ENCODE results near the gene IL17B.

IL17B gene

DNA sequence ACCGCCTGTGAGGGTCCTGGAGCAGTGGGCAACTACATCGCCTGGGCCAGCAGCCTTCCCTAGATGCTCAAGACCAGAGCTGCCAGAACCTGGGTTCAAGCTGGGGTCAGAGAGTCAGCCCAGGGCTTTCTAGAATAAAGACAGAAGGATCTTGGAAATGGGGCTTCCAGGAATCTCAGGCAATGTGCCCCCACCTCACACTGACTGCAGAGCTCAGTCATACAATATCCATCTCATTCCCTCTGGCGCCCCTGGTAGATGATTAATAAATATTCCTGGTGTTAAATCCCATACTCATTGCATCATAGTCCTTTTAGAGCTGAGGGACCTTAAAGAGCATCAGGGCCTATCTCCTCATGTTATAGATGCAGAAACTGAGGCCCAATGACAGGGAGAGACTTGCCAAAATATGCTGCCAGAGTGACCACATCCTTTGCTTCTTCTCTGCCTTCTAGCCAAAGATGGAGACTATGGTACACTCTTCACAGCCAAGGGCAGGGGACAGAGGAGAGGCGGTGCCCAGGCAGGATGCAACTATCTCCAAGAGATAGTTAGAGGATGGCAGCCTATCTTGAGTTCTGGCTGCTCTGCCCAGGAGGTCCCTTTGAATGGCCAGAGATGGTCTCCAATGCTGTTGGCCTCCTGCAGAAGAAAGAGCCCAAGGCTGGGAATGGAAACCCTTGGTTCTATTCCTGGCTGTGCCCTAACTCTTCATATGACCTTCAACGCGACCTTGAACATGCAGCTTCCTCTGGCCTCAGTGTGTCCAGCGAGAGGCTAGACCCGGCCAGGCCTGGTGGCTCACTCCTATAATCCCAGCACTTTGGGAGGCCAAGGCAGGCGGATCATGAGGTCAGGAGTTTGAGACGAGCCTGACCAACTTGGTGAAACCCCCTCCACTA, 36.2 kb upstream of the IL17B start:
- H3K9ac ChIP-seq (ENCODE audit: low read depth in 1 of 2, low read length in 2 of 2), result peak overlapping the region in 1 of 2 donors; percentile 12
- no peaks in the 10 kb centered on the region for H3K27me3 ChIP-seq (ENCODE audit: control insufficient read depth in 2 of 2, insufficient read depth in 2 of 2, low read length in 2 of 2)
- no peaks in the 10 kb centered on the region for H3K9me3 ChIP-seq (ENCODE audit: control insufficient read depth in 2 of 2, low read length in 2 of 2)
- peak overlapping the region; percentile 74 to 77 for H3K27ac ChIP-seq (ENCODE audit: low read depth in 2 of 2, low read length in 2 of 2)
- H3K36me3 ChIP-seq (ENCODE audit: control insufficient read depth in 2 of 2, insufficient read depth in 2 of 2, low read length in 2 of 2), result peaks cover 0 to 3% of the 10 kb centered on the region in 2 donors
- peaks cover 5 to 14% of the 10 kb centered on the region in 2 donors for H3K4me1 ChIP-seq (ENCODE audit: control insufficient read depth in 2 of 2, insufficient read depth in 2 of 2, low read length in 2 of 2)
- H3K4me3 ChIP-seq (ENCODE audit: low read length in 2 of 2), result peak overlapping the region in 1 of 2 donors; percentile 5

- no peaks in the 10 kb centered on the region for H3K9me3 ChIP-seq (ENCODE audit: control insufficient read depth in 2 of 2, low read length in 2 of 2)
- peak overlapping the region; percentile 74 to 77 for H3K27ac ChIP-seq (ENCODE audit: low read depth in 2 of 2, low read length in 2 of 2)
- peaks cover 5 to 8% of the 10 kb centered on the region in 2 donors for H3K4me1 ChIP-seq (ENCODE audit: control insufficient read depth in 2 of 2, insufficient read depth in 2 of 2, low read length in 2 of 2)
- peak overlapping the region in 1 of 2 donors; percentile 14 for H3K9ac ChIP-seq (ENCODE audit: low read depth in 1 of 2, low read length in 2 of 2)
- peaks cover 0 to under 1% of the 10 kb centered on the region in 2 donors for H3K36me3 ChIP-seq (ENCODE audit: control insufficient read depth in 2 of 2, insufficient read depth in 2 of 2, low read length in 2 of 2)
- peak overlapping the region in 1 of 2 donors; percentile 2 for H3K4me3 ChIP-seq (ENCODE audit: low read length in 2 of 2)
- H3K27me3 ChIP-seq (ENCODE audit: control insufficient read depth in 2 of 2, insufficient read depth in 2 of 2, low read length in 2 of 2), result no peaks in the 10 kb centered on the region
Measured at GRCh38 chr5:149414405-149415065, 35.4 kb upstream of the IL17B start.

GRCh38 chr5:149413477-149414210, 34.6 kb upstream of the IL17B start:
- no peaks in the 10 kb centered on the region for H3K36me3 ChIP-seq (ENCODE audit: control insufficient read depth in 2 of 2, insufficient read depth in 2 of 2, low read length in 2 of 2)
- H3K27ac ChIP-seq (ENCODE audit: low read depth in 2 of 2, low read length in 2 of 2), result peak overlapping the region; percentile 74 to 85
- H3K9ac ChIP-seq (ENCODE audit: low read depth in 1 of 2, low read length in 2 of 2), result peak overlapping the region in 1 of 2 donors; percentile 24
- H3K27me3 ChIP-seq (ENCODE audit: control insufficient read depth in 2 of 2, insufficient read depth in 2 of 2, low read length in 2 of 2), result no peaks in the 10 kb centered on the region
- no peaks in the 10 kb centered on the region for H3K9me3 ChIP-seq (ENCODE audit: control insufficient read depth in 2 of 2, low read length in 2 of 2)
- H3K4me3 ChIP-seq (ENCODE audit: low read length in 2 of 2), result peak overlapping the region; percentile 34 to 52
- H3K4me1 ChIP-seq (ENCODE audit: control insufficient read depth in 2 of 2, insufficient read depth in 2 of 2, low read length in 2 of 2), result peaks cover 5 to 8% of the 10 kb centered on the region in 2 donors

GRCh38 chr5:149412783-149413476, 33.8 kb upstream of the IL17B start:
- H3K36me3 ChIP-seq (ENCODE audit: control insufficient read depth in 2 of 2, insufficient read depth in 2 of 2, low read length in 2 of 2), result no peaks in the 10 kb centered on the region
- H3K4me1 ChIP-seq (ENCODE audit: control insufficient read depth in 2 of 2, insufficient read depth in 2 of 2, low read length in 2 of 2), result peaks cover 3 to 8% of the 10 kb centered on the region in 2 donors
- H3K9me3 ChIP-seq (ENCODE audit: control insufficient read depth in 2 of 2, low read length in 2 of 2), result no peaks in the 10 kb centered on the region
- H3K9ac ChIP-seq (ENCODE audit: low read depth in 1 of 2, low read length in 2 of 2), result peak overlapping the region; percentile 32 to 53
- peak overlapping the region; percentile 34 to 63 for H3K4me3 ChIP-seq (ENCODE audit: low read length in 2 of 2)
- H3K27me3 ChIP-seq (ENCODE audit: control insufficient read depth in 2 of 2, insufficient read depth in 2 of 2, low read length in 2 of 2), result no peaks in the 10 kb centered on the region
- peak overlapping the region; percentile 74 to 85 for H3K27ac ChIP-seq (ENCODE audit: low read depth in 2 of 2, low read length in 2 of 2)

- Histone ChIP-seq H3K36me3 (ENCODE audit: control insufficient read depth in 2 of 2, insufficient read depth in 2 of 2, low read length in 2 of 2) (no peaks in the 10 kb centered on the region), H3K4me3 (ENCODE audit: low read length in 2 of 2) (peak overlapping the region in 1 of 2 donors; percentile 63), H3K9me3 (ENCODE audit: control insufficient read depth in 2 of 2, low read length in 2 of 2) (no peaks in the 10 kb centered on the region), H3K27me3 (ENCODE audit: control insufficient read depth in 2 of 2, insufficient read depth in 2 of 2, low read length in 2 of 2) (no peaks in the 10 kb centered on the region), H3K4me1 (ENCODE audit: control insufficient read depth in 2 of 2, insufficient read depth in 2 of 2, low read length in 2 of 2) (peaks cover 0 to 8% of the 10 kb centered on the region in 2 donors), H3K27ac (ENCODE audit: low read depth in 2 of 2, low read length in 2 of 2) (peak overlapping the region; percentile 74 to 85), H3K9ac (ENCODE audit: low read depth in 1 of 2, low read length in 2 of 2) (peak overlapping the region; percentile 32 to 53)
Measured at GRCh38 chr5:149411738-149412519, 32.8 kb upstream of the IL17B start.

DNA sequence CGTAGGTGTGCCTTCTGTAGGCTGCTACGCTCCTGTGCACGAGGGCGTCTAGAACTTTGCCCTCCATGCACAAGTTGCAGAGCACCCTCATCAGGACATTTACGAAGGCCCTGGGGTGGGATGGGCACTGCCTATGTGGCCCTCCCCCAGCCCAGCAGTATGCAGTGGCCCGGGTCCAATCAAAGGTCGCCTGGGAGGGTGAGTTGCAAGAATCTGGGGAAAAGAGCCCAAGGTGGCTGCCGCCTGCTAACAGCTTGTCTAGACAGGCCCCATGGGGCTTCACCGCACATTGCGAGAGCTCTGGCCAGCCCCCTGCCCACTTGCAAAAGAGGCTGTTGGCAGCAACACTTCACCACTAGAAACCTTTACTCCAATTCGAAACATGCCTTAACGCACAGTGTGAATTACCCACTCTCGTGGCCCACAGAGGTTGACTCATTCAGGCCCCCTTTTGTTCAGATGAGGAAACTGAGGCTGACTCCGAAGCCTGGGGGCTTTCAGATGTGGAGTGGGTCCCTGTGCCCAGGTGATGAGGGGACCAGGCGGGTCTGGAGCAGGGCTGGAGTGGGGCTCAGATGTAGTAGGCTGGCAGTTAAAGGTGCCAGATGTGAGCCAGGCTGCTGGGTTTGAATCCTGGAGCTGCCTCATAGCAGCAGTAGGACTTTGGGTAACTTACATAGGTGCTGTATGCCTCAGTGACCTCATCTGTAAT, 31.8 kb upstream of the IL17B start:
- no peaks in the 10 kb centered on the region for H3K27me3 ChIP-seq (ENCODE audit: control insufficient read depth in 2 of 2, insufficient read depth in 2 of 2, low read length in 2 of 2)
- H3K36me3 ChIP-seq (ENCODE audit: control insufficient read depth in 2 of 2, insufficient read depth in 2 of 2, low read length in 2 of 2), result no peaks in the 10 kb centered on the region
- peak overlapping the region; percentile 83 to 85 for H3K27ac ChIP-seq (ENCODE audit: low read depth in 2 of 2, low read length in 2 of 2)
- H3K9me3 ChIP-seq (ENCODE audit: control insufficient read depth in 2 of 2, low read length in 2 of 2), result no peaks in the 10 kb centered on the region
- H3K4me3 ChIP-seq (ENCODE audit: low read length in 2 of 2), result peak overlapping the region; percentile 43 to 63
- H3K4me1 ChIP-seq (ENCODE audit: control insufficient read depth in 2 of 2, insufficient read depth in 2 of 2, low read length in 2 of 2), result peaks cover 0 to 8% of the 10 kb centered on the region in 2 donors
- peak overlapping the region; percentile 36 to 76 for H3K9ac ChIP-seq (ENCODE audit: low read depth in 1 of 2, low read length in 2 of 2)

- H3K27me3 ChIP-seq (ENCODE audit: control insufficient read depth in 2 of 2, insufficient read depth in 2 of 2, low read length in 2 of 2), result no peaks in the 10 kb centered on the region
- peak overlapping the region; percentile 43 to 76 for H3K9ac ChIP-seq (ENCODE audit: low read depth in 1 of 2, low read length in 2 of 2)
- peaks cover under 1 to 6% of the 10 kb centered on the region in 2 donors for H3K4me1 ChIP-seq (ENCODE audit: control insufficient read depth in 2 of 2, insufficient read depth in 2 of 2, low read length in 2 of 2)
- H3K27ac ChIP-seq (ENCODE audit: low read depth in 2 of 2, low read length in 2 of 2), result peak overlapping the region; percentile 83 to 85
- H3K4me3 ChIP-seq (ENCODE audit: low read length in 2 of 2), result peak overlapping the region; percentile 43 to 63
- H3K9me3 ChIP-seq (ENCODE audit: control insufficient read depth in 2 of 2, low read length in 2 of 2), result no peaks in the 10 kb centered on the region
- H3K36me3 ChIP-seq (ENCODE audit: control insufficient read depth in 2 of 2, insufficient read depth in 2 of 2, low read length in 2 of 2), result no peaks in the 10 kb centered on the region
Measured at GRCh38 chr5:149410071-149410470, 31.0 kb upstream of the IL17B start.

GRCh38 chr5:149409268-149409948, 30.3 kb upstream of the IL17B start:
- no peaks in the 10 kb centered on the region for H3K36me3 ChIP-seq (ENCODE audit: control insufficient read depth in 2 of 2, insufficient read depth in 2 of 2, low read length in 2 of 2)
- H3K9ac ChIP-seq (ENCODE audit: low read depth in 1 of 2, low read length in 2 of 2), result peak overlapping the region; percentile 43 to 76
- H3K27me3 ChIP-seq (ENCODE audit: control insufficient read depth in 2 of 2, insufficient read depth in 2 of 2, low read length in 2 of 2), result no peaks in the 10 kb centered on the region
- H3K4me3 ChIP-seq (ENCODE audit: low read length in 2 of 2), result peak overlapping the region; percentile 32 to 63
- peak overlapping the region; percentile 83 to 85 for H3K27ac ChIP-seq (ENCODE audit: low read depth in 2 of 2, low read length in 2 of 2)
- H3K4me1 ChIP-seq (ENCODE audit: control insufficient read depth in 2 of 2, insufficient read depth in 2 of 2, low read length in 2 of 2), result peaks cover 3 to 4% of the 10 kb centered on the region in 2 donors
- H3K9me3 ChIP-seq (ENCODE audit: control insufficient read depth in 2 of 2, low read length in 2 of 2), result no peaks in the 10 kb centered on the region
